RKO (cell line): ENCODE data around the gene ODF2.
"Not testable (repeated sequence)": the region's sequence is repeated elsewhere in the genome, so short reads cannot be mapped to it uniquely, and the experiment has no call there.

Experiments used
- DNase-seq: peaks from one replicate; pipeline ENCODE4 v3.0.0-alpha.2; 2016; ENCODE audit warnings: low spot score

Gene ODF2

DNA sequence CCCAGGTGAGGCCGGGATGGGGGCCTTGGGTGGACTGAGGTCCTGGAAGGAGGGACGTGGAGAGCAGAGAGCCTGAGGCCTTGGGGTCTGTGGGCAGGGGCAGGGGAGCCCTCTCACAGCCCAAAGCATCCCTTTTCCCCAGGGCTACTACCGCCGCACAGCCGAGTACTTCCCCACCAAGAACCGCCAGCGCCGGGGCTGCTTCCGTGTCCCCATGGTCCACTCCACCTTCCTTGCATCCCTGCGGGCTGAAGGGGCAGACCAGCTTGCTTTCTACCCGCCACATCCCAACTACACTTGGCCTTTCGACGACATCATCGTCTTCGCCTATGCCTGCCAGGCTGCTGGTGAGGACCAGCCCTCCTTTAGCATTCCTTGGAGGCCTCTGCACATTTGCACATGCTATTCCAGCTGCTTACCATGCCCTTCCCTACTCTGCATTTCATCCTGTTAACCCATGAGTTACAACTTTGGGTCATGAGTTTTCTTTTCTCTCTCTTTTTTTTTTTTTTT is 31.5 kb upstream of the ODF2 start:
- no peak for DNase-seq

DNA sequence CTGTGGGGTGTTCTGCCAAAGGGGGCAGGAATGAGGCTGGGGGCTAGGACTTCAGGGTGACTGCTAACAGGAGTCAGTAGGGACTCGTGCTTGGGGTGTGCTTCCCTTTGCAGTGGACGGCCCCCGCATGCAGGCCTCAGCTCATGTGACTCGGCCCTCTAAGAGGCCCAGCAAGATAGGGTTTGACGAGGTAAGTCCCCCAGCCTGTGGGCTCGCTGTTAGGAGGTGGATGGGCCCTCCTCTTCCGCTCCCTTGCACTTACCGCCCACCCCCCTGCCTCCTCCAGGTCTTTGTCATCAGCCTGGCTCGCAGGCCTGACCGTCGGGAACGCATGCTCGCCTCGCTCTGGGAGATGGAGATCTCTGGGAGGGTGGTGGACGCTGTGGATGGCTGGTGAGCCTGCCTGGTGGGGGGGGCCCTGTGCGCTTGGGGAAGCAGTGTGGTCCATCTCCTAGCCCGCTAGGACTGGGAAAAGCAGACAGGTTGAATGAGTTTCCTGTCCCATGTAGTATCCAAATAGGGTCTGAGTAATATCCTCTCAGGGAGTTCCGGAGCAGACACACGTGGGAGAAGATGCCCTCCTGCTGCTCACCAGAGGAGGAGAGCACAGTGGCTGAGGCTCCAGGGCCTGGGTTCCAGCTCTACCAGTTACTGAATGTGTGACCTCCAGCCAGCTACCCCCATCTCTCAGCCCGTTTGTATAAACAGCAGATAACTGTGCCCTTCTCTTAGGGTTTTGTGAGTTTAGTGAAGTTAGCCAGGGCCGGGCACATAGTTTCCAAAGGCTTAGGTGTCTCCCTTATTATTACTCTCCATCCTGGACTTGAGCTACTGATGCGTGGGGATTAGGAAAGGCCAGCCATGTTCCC is 26.9 kb upstream of the ODF2 start:
- DNase-seq = peak; percentile 40

DNA sequence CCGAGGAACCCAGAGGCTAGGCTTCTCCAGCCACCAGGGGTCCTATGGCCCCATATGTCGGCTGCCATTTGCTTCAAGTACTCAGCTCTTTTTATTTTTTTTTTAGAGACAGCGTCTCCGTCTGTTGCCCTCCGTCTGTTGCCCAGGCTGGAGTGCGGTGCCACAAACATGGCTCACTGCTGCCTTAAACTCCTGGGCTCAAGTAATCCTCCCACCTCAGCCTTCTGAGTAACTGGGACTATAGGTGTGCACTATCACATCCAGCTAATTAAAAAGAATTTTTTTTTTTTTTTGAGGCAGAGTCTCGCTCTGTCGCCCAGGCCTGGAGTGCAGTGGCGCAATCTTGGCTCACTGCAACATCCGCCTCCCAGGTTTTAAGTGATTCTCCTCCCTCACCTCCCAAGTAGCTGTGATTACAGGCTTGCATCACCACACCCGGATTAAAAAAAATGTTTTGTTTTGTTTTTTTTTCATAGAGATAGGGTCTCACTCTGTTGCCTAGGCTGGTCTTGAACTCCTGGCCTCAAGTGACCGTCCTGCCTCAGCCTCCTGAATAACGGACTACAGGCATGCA is 26.2 kb upstream of the ODF2 start:
- no peak for DNase-seq

DNA sequence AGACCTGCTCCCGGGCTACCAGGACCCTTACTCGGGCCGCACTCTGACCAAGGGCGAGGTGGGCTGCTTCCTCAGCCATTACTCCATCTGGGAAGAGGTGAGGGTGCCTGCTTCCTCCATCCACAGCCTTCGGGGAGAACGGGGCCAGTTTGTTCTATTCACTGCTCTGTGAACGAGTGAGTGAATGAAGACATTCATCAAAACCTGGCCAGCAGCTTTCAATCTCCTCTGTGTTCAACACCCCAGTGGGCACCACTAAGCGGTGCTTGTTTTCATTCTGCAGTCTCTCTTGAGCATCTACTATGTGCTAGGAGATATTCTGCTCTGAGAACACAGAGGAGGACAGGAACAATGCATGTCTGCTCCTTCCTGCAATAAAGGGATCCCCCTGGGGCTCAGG is 24.6 kb upstream of the ODF2 start:
- no peak for DNase-seq

DNA sequence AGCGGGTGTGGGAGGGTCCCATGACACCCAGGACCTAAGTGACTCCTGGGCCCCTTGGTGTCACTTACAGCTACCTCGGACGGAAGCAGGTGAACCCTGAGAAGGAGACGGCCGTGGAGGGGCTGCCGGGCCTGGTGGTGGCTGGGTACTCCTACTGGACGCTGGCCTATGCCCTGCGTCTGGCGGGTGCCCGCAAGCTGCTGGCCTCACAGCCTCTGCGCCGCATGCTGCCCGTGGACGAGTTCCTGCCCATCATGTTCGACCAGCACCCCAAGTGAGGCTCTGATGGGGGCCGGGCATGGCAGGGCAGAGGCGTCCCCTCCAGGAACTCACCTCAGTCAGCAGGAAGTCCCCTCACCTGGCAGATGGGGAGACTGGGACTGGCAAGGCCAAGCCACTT is 21.5 kb upstream of the ODF2 start:
- DNase-seq = no peak

DNA sequence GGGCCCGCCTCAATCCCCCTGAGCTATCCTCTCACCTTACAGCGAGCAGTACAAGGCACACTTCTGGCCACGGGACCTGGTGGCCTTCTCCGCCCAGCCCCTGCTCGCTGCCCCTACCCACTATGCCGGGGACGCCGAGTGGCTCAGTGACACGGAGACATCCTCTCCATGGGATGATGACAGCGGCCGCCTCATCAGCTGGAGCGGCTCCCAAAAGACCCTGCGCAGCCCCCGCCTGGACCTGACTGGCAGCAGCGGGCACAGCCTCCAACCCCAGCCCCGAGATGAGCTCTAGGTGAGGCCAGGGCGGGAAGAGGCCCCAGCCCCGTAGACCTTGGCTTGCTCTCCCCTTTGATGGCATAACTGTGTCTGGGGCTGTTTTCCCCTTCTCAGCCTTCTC is 20.2 kb upstream of the ODF2 start:
- DNase-seq = no peak

DNA sequence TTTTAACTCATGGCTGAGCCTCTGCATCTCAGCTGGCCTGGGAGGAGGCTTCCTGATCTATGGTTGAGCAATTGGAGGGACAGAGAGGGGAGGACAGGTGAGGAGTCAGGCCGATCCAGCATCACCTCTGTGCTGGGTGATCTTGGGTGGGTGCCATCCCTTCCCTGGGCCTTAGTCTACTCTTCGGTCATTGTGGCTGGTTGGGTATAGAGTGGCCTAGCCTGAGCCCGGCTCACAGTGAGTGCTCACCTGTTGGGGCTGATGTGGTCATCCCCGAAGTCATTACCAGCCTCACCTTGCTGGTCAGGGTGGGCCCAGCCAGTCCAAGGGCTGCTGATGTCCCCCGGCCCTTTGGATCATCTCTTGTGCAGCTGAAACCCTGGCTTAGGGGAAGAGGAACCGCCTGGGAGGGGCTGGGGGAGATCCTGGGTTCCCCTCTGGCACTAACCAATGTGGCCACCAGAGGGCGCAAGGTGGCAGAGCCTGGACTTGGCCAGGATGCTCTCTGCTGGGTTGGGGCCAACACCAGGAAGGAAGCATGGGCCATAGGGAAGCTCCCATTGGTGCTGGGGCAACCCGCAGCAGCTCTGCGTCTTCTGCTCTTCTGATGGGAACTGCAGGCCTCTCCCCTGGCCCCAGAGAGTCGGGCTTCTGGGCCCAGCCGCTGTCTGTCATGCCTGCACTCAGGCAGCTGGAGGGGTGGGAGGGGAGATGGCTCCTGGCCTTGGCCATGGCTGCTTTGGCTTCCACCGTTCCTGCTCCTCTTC is 17.3 kb upstream of the ODF2 start:
- DNase-seq = peak; percentile 90

DNA sequence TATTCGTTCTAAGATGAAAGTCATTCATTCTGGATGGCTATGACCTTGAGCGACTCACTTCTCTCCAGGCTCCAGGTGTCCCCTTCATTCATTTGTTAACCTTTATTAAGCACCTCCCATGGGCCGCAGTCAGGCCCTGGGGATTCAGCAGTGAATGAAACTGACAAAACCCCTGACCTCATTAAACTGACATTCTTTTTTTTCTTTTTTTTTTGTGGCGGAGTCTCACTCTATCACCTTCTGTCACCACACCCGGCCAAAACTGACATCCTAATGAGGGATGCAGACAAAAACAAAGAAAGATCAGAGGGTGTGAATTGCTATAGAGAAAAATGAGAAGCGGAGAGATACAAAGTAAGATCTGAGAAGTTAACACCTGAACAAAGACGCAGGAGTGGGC is 16.5 kb upstream of the ODF2 start:
- no peak for DNase-seq

DNA sequence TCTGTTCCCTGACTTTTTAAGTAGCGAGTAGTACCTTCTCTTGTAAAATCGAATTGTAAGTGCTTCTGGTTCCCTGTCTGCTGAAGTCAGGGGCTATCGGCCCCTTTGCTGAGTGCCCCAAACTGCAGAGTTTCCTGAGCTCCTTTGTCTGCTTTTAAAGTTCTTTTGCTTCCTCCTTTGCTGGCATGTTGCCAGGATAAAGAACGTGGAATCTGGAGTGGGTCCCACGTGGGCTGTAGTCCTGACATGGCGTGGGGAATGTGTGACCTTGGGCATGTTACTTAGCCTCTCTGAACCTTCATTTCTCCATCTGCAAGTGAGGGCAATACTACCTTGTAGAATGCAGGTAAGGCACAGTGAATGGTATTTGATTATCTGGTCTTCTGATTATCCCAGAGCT is 13.7 kb upstream of the ODF2 start:
- DNase-seq = no peak

DNA sequence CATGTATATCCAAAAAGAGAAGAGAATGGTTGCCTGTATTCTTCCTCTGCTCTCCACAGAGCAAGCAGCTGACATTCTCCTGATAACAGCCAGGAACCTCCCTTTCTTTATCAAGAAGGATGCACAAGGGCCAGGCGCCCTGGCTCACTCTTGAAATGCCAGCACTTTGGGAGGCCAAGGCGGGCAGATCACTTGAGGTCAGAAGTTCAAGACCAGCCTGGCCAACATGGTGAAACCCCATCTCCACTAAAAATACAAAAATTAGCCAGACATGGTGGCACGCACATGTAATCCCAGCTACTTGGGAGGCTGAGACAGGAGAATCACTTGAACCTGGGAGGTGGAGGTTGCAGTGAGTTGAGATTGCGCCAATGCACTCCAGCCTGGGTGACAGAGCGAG is 9.3 kb upstream of the ODF2 start:
- not testable (repeated sequence) for DNase-seq

DNA sequence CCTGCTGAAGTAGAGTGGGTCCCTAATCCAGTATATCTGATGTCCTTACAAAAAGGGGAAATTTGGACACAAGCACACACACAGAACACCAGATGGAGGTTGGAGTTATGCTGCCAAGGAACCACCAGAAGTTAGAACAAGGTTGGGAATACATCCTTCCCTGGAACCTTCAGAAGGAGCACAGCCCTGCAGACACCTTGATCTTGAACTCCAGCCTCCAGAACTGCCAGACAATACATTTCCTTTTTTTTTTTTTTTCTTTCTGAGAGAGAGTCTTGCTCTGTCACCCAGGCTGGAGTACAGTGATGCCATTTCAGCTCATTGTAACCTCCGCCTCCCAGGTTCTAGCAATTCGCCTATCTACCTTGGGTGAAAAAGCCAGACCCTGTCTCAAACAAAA is 7.1 kb upstream of the ODF2 start:
- DNase-seq = no peak

DNA sequence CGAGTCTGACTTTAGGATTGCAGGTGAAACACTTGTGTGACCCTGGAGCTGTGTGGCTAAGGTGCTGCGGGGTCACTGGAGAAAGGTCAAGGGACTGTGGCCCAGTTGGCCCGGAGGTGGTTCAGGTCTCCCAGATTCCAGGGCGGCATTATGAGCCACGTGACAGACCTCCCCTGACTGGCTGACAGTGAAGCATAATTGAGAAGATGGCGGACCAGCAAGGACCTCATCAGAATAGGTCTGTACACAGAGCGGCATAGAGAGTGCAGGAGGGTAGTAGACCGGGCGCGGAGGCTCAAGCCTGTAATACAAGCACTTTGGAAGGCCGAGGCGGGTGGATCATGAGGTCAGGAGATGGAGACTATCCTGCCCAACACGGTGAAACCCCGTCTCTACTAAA is 815 bp upstream of the ODF2 start:
- no peak for DNase-seq

DNA sequence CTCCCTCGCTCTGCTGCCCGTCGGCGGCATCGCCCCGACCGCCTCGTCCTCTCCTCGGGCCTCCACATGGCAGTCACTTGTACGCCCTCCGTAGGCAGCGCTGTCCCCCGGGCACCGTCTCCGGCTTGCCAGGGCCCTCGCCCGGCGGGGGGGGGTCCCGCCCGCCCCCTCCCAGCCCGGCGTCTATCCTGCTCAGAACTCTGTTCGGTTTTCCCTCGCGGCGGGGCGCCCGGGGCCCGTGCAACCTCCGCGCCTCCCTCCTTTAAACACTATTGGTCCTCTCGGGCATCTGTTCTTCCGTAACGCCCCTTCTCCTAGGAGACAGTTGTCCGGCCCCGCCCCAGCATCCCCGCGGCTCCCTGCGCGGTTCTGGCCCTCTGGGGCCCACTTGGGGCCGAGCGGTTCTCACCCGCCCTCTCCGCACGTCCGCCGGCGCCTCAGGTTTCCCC is 831 bp downstream of the ODF2 start:
- DNase-seq = peak; percentile 93

DNA sequence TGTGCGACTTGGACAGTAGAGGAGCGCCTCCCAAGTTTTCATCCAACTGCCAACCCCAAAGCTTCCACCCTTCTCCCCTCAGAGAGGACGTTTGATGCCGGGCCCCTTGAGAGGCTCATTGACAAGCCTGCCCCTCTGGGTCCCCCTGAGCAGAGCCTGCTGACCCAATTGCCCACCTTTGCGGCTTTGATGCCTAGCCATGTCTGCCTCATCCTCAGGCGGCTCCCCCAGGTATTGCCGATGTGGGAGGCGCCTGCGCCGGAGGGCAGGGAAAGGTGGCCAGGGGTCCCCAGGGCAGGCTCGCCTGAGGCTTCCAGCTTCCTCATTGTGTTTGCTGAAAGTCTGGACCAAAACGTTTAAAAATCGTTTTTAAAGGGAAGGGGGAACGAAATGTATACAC is 1.4 kb downstream of the ODF2 start:
- no peak for DNase-seq

DNA sequence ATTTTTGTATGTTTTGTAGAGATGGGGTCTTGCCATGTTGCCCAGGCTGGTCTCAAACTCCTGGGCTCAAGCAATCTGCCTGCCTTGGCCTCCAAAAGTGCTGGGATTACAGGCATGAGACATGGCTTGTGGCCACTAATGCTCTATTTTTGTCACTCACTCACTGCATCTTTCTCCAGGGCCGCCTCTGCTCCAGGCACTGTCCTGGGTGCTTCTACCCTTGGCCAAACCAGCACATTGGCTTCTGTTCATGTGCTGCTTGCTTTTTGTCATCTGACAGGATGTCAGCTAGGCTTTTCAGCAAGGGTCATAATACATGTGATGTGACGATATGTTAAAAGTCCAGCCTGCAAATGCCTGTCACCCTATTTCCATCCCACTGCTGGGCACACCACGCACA is 3.2 kb downstream of the ODF2 start:
- no peak for DNase-seq

DNA sequence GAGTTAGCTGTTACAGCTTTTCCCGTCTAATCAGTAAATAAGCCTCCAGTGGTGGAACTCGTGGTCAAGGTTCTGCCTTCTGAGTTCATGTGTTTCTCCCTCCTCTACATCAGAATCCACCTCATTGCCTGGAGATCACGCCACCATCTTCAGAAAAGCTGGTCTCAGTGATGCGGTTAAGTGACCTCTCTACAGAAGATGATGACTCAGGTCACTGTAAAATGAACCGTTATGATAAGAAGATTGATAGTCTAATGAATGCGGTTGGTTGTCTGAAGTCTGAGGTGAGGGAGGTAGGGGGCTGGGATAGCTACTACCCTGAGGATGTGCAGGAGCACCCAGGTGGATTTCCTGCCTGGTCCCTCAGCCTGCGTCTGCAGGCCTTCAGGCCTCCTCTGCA is 13.3 kb downstream of the ODF2 start:
- no peak for DNase-seq

DNA sequence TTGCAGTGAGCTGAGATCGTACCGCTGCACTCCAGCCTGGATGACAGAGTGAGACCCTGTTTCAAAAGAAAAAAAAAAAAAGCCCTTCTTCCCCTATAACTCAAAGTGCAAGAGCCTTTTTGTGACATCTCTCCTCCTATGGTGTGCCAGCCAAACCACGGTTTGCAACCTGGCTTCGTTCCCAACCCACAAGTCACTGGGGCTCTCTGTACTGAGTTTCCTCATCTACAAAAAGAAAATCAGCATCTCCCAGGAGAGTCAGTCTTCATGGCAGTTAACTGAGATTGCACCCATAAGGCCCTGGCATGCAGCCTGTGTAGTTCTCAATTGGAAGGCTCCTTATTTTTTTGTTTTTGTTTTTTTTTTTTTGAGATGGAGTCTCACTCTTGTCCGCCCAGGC is 14.8 kb downstream of the ODF2 start:
- no peak for DNase-seq

DNA sequence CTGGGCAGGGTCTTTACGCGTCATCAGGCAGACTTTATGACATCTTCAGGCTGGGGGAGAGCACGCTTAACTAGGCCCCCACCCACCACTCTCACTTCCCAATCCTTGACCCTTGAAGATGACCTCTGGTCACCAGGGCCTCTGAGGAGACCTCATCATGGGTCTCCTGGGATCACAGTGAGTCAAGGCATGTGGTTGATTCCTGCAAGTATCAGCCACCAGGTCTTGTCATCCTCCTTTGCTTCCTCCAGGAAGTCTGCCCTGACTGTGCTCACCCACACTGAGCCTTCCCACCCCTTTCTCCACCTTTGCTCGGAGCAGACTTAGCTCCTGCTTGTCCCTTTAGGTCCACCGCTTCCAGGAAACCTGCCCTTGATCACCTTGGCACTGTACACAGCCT is 17.3 kb downstream of the ODF2 start:
- no peak for DNase-seq

DNA sequence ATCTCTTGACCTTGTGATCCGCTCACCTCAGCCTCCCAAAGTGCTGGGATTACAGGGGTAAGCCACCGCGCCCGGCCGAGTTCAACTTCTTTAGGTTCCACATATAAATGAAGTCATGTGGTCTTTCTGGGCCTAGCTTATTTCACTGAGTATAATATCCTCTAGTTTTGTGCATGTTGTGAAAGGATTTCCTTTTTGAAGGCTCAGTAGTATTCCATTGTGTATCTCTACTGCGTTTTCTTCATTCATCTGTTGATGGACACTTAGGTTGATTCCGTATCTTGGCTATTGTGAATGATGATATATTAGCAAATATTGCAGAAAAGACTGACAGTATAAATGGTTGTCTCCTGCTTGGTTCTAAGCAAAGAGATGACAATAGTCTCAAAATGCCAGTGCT is 20.1 kb downstream of the ODF2 start:
- no peak for DNase-seq

DNA sequence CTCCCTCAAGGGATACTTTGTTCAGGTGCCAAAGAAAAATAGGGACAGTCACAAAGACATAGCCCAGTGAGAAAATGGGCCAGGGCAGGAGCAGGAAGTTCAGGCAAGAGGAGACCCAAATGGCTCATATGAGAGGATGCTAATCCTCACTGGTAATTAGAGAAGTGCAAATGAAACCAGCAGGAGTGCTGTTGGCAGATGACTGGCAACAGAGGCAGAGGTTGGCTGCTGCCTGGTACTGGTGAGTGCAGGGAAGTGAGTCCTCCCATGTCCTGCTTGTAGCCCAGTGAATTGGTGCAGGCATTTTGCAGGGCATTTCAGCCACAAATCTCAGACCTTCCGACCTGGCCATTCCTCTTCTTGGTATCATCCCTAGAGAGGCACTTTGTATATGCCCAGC is 23.5 kb downstream of the ODF2 start:
- no peak for DNase-seq

DNA sequence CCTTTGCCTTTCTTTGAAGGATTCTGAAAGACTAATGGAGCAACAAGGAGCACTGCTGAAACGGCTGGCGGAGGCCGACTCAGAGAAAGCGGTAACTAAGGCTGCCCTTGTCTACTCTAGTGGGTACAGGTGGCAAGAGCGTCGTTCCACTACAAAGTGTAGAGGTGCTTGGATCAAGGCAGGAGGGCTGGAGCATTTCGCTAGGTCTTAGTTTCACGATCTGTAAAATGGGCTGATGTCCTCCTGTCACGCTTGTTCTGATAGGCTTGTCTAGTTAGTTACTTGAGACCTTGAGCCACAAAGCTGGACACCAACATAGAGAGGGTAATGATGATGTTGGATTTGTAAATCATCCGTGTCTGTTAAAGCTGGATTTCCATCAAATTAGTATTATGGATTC is 25.8 kb downstream of the ODF2 start:
- no peak for DNase-seq

DNA sequence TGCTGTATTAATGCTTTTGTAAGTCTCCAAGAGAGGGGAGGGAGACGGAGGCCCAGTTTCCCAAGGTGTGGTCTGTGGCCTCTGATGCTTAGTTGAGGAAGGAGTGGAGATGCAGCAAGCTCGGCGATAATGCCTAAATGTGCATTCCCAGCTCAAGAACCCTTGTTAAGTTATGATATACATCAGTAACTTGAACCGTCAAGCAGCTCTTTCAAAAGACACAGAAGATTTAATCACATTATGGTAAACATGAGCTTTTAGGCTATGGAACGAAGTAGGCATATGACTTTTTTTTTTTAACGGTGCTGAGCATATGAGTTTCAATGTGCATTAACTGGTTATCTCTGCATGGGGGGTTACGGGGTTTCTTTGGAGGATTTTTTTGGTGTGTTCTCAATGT is 26.4 kb downstream of the ODF2 start:
- no peak for DNase-seq
